A673 (cell line): ENCODE results near the gene UVSSA.

Experiments used
- EZH2 ChIP-seq: fragments of 200-600 bp; sonication (generic); IDR thresholded peaks from 2 replicates; pipeline ENCODE4 v1.6.1; 2017; ENCODE audit warnings: borderline replicate concordance, low read depth, mild to moderate bottlenecking, mixed read lengths, antibody characterized with exemption, low read length; ENCODE audit not compliant: poor library complexity, severe bottlenecking
- TF ChIP-seq, protein P1 (sequence below): fragments of 300-800, 200-600 bp; sonication (generic); conservative IDR thresholded peaks from 2 replicates; pipeline ENCODE4 v1.5.1; 2017; ENCODE audit warnings: low read depth, mild to moderate bottlenecking, antibody characterized with exemption, low read length, moderate library complexity, mixed read lengths

DNA sequence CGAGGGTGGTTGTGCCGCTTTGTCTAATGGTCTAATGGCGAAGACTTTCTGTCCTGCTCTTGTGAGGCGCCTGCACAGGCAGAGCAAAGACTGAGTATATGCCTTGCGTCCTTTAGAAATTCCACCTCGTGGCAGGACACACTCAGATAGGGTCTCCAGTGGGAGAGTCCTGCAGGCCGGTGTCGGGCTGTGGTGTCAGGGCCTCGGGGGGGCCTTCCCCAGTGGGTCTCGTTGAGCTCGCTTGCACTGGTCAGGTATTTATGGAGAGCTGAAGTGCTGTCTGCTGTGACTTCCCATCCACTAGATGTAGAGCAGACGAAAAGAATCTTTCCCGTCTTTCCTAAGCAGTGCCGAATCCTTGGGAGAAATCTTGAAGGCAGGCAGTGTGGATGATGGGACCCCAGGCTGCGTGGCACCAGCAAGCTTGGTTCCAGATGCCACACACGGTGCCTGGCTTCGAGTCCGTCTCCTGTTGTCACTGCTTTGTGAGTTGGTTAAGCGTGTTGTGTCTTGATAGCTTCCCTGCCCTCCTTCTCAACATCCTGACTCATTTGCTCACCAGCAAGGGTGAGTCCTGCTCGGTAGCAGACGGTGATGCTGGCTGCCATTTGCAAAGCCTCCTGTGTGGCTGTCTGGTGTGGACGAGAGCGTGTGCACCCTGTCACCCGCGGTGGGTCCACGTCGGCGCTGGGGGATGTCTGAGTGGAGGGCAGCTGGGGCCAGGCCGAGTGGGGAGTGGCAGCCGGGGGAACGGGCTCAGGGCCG lies 36.8 kb upstream of the UVSSA start:
- TF ChIP-seq, protein P1, sequence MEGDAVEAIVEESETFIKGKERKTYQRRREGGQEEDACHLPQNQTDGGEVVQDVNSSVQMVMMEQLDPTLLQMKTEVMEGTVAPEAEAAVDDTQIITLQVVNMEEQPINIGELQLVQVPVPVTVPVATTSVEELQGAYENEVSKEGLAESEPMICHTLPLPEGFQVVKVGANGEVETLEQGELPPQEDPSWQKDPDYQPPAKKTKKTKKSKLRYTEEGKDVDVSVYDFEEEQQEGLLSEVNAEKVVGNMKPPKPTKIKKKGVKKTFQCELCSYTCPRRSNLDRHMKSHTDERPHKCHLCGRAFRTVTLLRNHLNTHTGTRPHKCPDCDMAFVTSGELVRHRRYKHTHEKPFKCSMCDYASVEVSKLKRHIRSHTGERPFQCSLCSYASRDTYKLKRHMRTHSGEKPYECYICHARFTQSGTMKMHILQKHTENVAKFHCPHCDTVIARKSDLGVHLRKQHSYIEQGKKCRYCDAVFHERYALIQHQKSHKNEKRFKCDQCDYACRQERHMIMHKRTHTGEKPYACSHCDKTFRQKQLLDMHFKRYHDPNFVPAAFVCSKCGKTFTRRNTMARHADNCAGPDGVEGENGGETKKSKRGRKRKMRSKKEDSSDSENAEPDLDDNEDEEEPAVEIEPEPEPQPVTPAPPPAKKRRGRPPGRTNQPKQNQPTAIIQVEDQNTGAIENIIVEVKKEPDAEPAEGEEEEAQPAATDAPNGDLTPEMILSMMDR, result no peak
- no peak for TF ChIP-seq EZH2
